IMR-90 (cell line): ENCODE measurements around the gene LRRC61. TPM values are rescaled to one million over a fixed set of nuclear protein-coding genes. Genes with fewer than 3 reads are reported as not detected.

Experiments used
- ATAC-seq: fragments of 200-7000 bp; cut with Tn5 transposase; 2 replicates; pipeline ENCODE4 v1.9.1; 2020; ENCODE audit warnings: low read depth, mild to moderate bottlenecking, moderate library complexity
- BruUV-seq: library from RNA; stranded (reverse); fragments of 400-500 nt; replicated peaks from 2 replicates; lab custom pipeline; 2021; lab: Mats Ljungman, UMichigan
- CTCF ChIA-PET: fragments of 300-600 bp; formaldehyde crosslinking; extraction: SDS; loops from one replicate; lab custom pipeline; 2021; ENCODE audit warnings: antibody characterized with exemption; lab: Yijun Ruan, JAX
- POLR2A ChIA-PET: fragments of 300-600 bp; sonication (Branson Sonifier 250); formaldehyde crosslinking; loops from one replicate; lab custom pipeline; 2022; ENCODE audit warnings: antibody characterized with exemption; ENCODE audit not compliant: unreplicated experiment; lab: Charles Lee
- DNase-seq: peaks from one replicate; pipeline ENCODE4 v3.0.0; 2013
- H2AFZ ChIP-seq: replicated peaks from 2 replicates; pipeline ENCODE3; 2013; ENCODE audit warnings: low read length, mild to moderate bottlenecking; ENCODE audit not compliant: poor library complexity
- H2AK5ac ChIP-seq: 2 replicates; pipeline ENCODE4 v1.6.1; 2013; ENCODE audit warnings: low read depth, low read length, inconsistent platforms
- H2AK9ac ChIP-seq: replicated peaks from 2 replicates; pipeline ENCODE3; 2013; ENCODE audit warnings: mild to moderate bottlenecking, low read depth, low read length, moderate library complexity; ENCODE audit not compliant: poor library complexity
- H2BK120ac ChIP-seq: 2 replicates; pipeline ENCODE4 v1.6.1; 2013; ENCODE audit warnings: low read depth, low read length, inconsistent platforms
- H2BK15ac ChIP-seq: 3 replicates; pipeline ENCODE4 v1.6.1; 2013; ENCODE audit warnings: low read depth, low read length, inconsistent platforms
- H2BK20ac ChIP-seq: 2 replicates; pipeline ENCODE4 v1.6.1; 2013; ENCODE audit warnings: low read depth, mild to moderate bottlenecking, inconsistent platforms, low read length, moderate library complexity
- H2BK5ac ChIP-seq: 2 replicates; pipeline ENCODE4 v1.6.1; 2013; ENCODE audit warnings: mild to moderate bottlenecking, low read depth, low read length, inconsistent platforms; ENCODE audit not compliant: poor library complexity, severe bottlenecking
- H3K14ac ChIP-seq: replicated peaks from 2 replicates; pipeline ENCODE4 v1.6.1; 2013; ENCODE audit warnings: low read depth, low read length, inconsistent platforms
- H3K18ac ChIP-seq: 2 replicates; pipeline ENCODE4 v1.6.1; 2013; ENCODE audit warnings: low read depth, low read length, control low read depth
- H3K23ac ChIP-seq: 2 replicates; pipeline ENCODE4 v1.6.1; 2013; ENCODE audit warnings: low read depth, low read length, inconsistent platforms
- H3K27ac ChIP-seq: 2 replicates; pipeline ENCODE4 v1.5.1; 2013; ENCODE audit warnings: mild to moderate bottlenecking, control low read depth, low read length; ENCODE audit not compliant: insufficient read depth
- H3K27me3 ChIP-seq: 2 replicates; pipeline ENCODE4 v1.6.1; 2013; ENCODE audit warnings: low read length; ENCODE audit not compliant: control insufficient read depth, insufficient read depth
- H3K36me3 ChIP-seq: 2 replicates; pipeline ENCODE4 v1.6.1; 2013; ENCODE audit warnings: low read length, mixed read lengths; ENCODE audit not compliant: control insufficient read depth, insufficient read depth
- H3K4ac ChIP-seq: 2 replicates; pipeline ENCODE4 v1.6.1; 2013; ENCODE audit warnings: low read depth, low read length, inconsistent platforms
- H3K4me1 ChIP-seq: 2 replicates; pipeline ENCODE4 v1.6.1; 2013; ENCODE audit warnings: low read length, mixed read lengths; ENCODE audit not compliant: control insufficient read depth, insufficient read depth
- H3K4me2 ChIP-seq: 2 replicates; pipeline ENCODE4 v1.6.1; 2013; ENCODE audit warnings: low read depth, mild to moderate bottlenecking, control low read depth, low read length, moderate library complexity
- H3K4me3 ChIP-seq: 2 replicates; pipeline ENCODE4 v1.5.1; 2013; ENCODE audit warnings: low read depth, mild to moderate bottlenecking, control low read depth, low read length, moderate library complexity; ENCODE audit not compliant: insufficient read depth
- H3K56ac ChIP-seq: 2 replicates; pipeline ENCODE4 v1.6.1; 2013; ENCODE audit warnings: low read length, inconsistent platforms; ENCODE audit not compliant: insufficient read depth; ENCODE audit errors: extremely low read depth
- H3K79me1 ChIP-seq, 2 experiments: 2 replicates each; pipeline ENCODE4 v1.6.1; 2013; ENCODE audit warnings: low read length in 2 of 2, inconsistent platforms in 1 of 2, low read depth in 1 of 2
- H3K9ac ChIP-seq: 2 replicates; pipeline ENCODE4 v1.6.1; 2013; ENCODE audit warnings: low read depth, low read length, control low read depth
- H3K9me1 ChIP-seq: 2 replicates; pipeline ENCODE4 v1.6.1; 2013; ENCODE audit warnings: low read length, inconsistent platforms; ENCODE audit not compliant: insufficient read depth
- H3K9me3 ChIP-seq: 2 replicates; pipeline ENCODE4 v1.6.1; 2013; ENCODE audit warnings: low read length; ENCODE audit not compliant: control insufficient read depth, insufficient read depth
- H4K20me1 ChIP-seq: 2 replicates; pipeline ENCODE4 v1.6.1; 2013; ENCODE audit warnings: low read length, inconsistent platforms; ENCODE audit not compliant: insufficient read depth
- H4K5ac ChIP-seq: 2 replicates; pipeline ENCODE4 v1.6.1; 2013; ENCODE audit warnings: mild to moderate bottlenecking, low read depth, low read length, control low read depth
- H4K8ac ChIP-seq, 2 experiments: 2 replicates each; pipeline ENCODE4 v1.6.1; 2013; ENCODE audit warnings: low read depth in 2 of 2, low read length in 2 of 2, control low read depth in 1 of 2, inconsistent platforms in 1 of 2
- H4K91ac ChIP-seq: 2 replicates; pipeline ENCODE4 v1.6.1; 2013; ENCODE audit warnings: low read depth, low read length, inconsistent platforms; ENCODE audit not compliant: insufficient read depth
- CEBPB ChIP-seq: IDR thresholded peaks from 2 replicates; pipeline ENCODE4 v1.6.1; 2012; ENCODE audit warnings: low read depth, low read length, improper control_type of control experiment
- NFE2L2 ChIP-seq: fragments of 150-350 bp; IDR thresholded peaks from 2 replicates; pipeline ENCODE4 v1.6.1; 2016; ENCODE audit warnings: low read depth, mild to moderate bottlenecking, low read length
- RFX5 ChIP-seq: IDR thresholded peaks from 2 replicates; pipeline ENCODE4 v1.8.0; 2012; ENCODE audit warnings: low read depth, mild to moderate bottlenecking, low read length, moderate library complexity
- WGBS, 2 experiments: methylation state at CpG; one replicate each; pipeline versions ENCODE4 v1.1.5 to v1.1.7; 2013; ENCODE audit warnings: missing lambda C conversion rate in 2 of 2; ENCODE audit not compliant: insufficient read length in 1 of 2; ENCODE audit errors: extremely low coverage in 2 of 2; 5-methylcytosine and 5-hydroxymethylcytosine counted together
- dilution Hi-C: fragments of 300-500 bp; cut with HindIII; formaldehyde crosslinking; loops from one replicate; pipeline ENCODE4 v1.14.3; 2018; ENCODE audit warnings: low sequenced_read_pairs; ENCODE audit not compliant: unreplicated experiment
- in situ Hi-C: fragments of 300-500 bp; cut with MboI; formaldehyde crosslinking; loops from 3 replicates; pipeline ENCODE4 v1.14.3; 2019; ENCODE audit warnings: low sequenced_read_pairs, inconsistent platforms, mixed read lengths
- intact Hi-C: fragments of 100-400 bp; cut with micrococcal nuclease; formaldehyde crosslinking; loops from 2 replicates; pipeline ENCODE4 v1.10.0; 2022
- polyA plus RNA-seq, 3 experiments: library from polyadenylated mRNA; depleted of rRNA; stranded (reverse); fragments of >200 nt; gene quantifications; 2 replicates each; pipeline ENCODE4 v1.2.3, GENCODE V29; 2012; ENCODE audit warnings: low replicate concordance in 1 of 3
- total RNA-seq: library from RNA; depleted of rRNA; stranded (reverse); fragments of >200 nt; gene quantifications from 2 replicates; pipeline ENCODE4 v1.2.3, GENCODE V29; 2012
- TF ChIP-seq, protein P1 (sequence below): fragments of 150-350 bp; IDR thresholded peaks from 2 replicates; pipeline ENCODE4 v1.6.1; 2016; ENCODE audit warnings: low read depth, mild to moderate bottlenecking, low read length, moderate library complexity, borderline replicate concordance

The LRRC61 gene
- total and polyA plus RNA-seq, 2 of the 4 experiments (the other 2 are of a cell fraction), result 0.07 TPM; not detected in 1

DNA sequence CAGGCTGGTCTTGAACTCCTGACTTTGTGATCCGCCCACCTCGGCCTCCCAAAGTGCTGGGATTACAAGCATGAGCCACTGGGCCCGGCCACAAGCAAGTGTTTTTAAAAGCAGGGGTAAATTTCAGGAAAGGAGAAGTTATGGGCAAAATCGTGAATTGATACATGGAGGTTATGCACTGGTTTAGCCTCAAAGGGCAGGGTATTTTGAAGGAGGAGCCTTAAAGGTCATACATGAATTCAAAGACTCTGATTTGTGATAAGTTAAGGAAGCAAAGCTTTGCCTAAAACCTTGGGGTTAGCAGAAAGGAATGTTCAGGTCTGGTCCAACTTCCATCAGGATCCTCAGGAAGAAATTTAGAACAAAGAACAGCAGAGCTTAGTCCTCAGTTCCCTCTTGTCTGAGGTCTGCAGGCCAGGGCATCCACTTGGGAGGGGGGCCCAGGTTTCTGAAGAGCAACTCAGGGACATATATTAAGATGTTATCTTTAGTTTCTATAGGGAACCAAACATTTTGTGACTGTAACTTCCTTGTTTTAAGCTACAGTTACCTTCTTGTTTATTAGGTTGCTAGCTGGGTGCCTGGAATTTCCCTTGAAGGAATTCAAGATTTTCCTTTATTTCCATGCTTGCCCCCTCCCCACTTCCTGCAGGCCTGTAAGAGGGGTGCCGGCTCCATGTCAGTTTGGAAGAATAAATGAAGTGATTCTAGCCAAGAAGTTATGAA is 42.7 kb downstream of the LRRC61 start:
- intact Hi-C loops, result no loop called here
- no peak for DNase-seq

More for the DNA sequence above, 42.7 kb downstream of the LRRC61 start:
- Histone ChIP-seq H2AFZ (no peak overlapping the region), H3K27ac (no peak overlapping the region), H2BK5ac (no peak overlapping the region), H3K79me1 (peaks cover 6 to 17% of the 10 kb centered on the region in 2 experiments; a peak in 3 of 4 replicates), H3K23ac (no peak overlapping the region), H3K4me2 (no peak overlapping the region), H3K4me3 (no peak overlapping the region), H3K36me3 (peaks cover 5% of the 10 kb centered on the region; the same call in 1 of the 2 replicates), H3K27me3 (peaks cover 2% of the 10 kb centered on the region; the same call in 1 of the 2 replicates), H3K18ac (no peak overlapping the region), H2BK20ac (no peak overlapping the region), H3K4ac (no peak overlapping the region), H4K20me1 (peaks cover 5% of the 10 kb centered on the region), H3K4me1 (peaks cover 12% of the 10 kb centered on the region), H2AK5ac (no peak overlapping the region), H2BK15ac (no peak overlapping the region), H2AK9ac (no peak overlapping the region), H3K9me3 (no peaks in the 10 kb centered on the region), H3K9ac (no peak overlapping the region), H3K56ac (no peak overlapping the region), H4K8ac (no peak overlapping the region), H4K5ac (no peak overlapping the region), H3K9me1 (no peaks in the 10 kb centered on the region), H3K14ac (no peak overlapping the region), H2BK120ac (no peak overlapping the region), H4K91ac (no peak overlapping the region)
- TF ChIP-seq, protein P1, sequence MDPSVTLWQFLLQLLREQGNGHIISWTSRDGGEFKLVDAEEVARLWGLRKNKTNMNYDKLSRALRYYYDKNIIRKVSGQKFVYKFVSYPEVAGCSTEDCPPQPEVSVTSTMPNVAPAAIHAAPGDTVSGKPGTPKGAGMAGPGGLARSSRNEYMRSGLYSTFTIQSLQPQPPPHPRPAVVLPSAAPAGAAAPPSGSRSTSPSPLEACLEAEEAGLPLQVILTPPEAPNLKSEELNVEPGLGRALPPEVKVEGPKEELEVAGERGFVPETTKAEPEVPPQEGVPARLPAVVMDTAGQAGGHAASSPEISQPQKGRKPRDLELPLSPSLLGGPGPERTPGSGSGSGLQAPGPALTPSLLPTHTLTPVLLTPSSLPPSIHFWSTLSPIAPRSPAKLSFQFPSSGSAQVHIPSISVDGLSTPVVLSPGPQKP, result no peak
- TF ChIP-seq CEBPB (no peak), NFE2L2 (no peak), RFX5 (no peak)
- dilution Hi-C loops, result no loop called here
- ATAC-seq, result no peak
- CTCF ChIA-PET, result no interaction called here
- in situ Hi-C loops, result no loop called here
- no TSS peak for BruUV-seq
- POLR2A ChIA-PET, result no interaction called here
- 100% methylated on average over 1 of the region's 5 CpGs; no CpG with 5 or more reads in 1 of the 2 experiments for WGBS, 2 experiments
